HEK293T (cell line): Measurements from ENCODE around the gene SH3PXD2A.

Experiments used
- ELF4 ChIP-seq: fragments of 450-650 bp; IDR thresholded peaks from 2 replicates; pipeline ENCODE4 v1.6.1; 2017; ENCODE audit warnings: antibody characterized with exemption
- FOXA1 ChIP-seq: fragments of 450-650 bp; IDR thresholded peaks from 2 replicates; pipeline ENCODE4 v1.6.1; 2016; ENCODE audit warnings: mild to moderate bottlenecking
- NFRKB ChIP-seq: fragments of 450-650 bp; IDR thresholded peaks from 2 replicates; pipeline ENCODE4 v1.6.1; 2016; ENCODE audit warnings: mild to moderate bottlenecking, moderate library complexity
- SP1 ChIP-seq: fragments of 450-650 bp; IDR thresholded peaks from 2 replicates; pipeline ENCODE4 v1.6.1; 2017
- SUZ12 ChIP-seq: fragments of 450-650 bp; IDR thresholded peaks from 2 replicates; pipeline ENCODE4 v1.6.1; 2016; ENCODE audit warnings: mild to moderate bottlenecking
- ZNF384 ChIP-seq: fragments of 450-650 bp; IDR thresholded peaks from 2 replicates; pipeline ENCODE4 v1.6.1; 2016

- TF ChIP-seq SP1 = no peak
- TF ChIP-seq FOXA1 = no peak
- TF ChIP-seq NFRKB = no peak
- TF ChIP-seq SUZ12 = no peak
- TF ChIP-seq ZNF384 = no peak
- TF ChIP-seq ELF4 = no peak
Measured at GRCh38 chr10:103890194-103890658, 34.9 kb upstream of the SH3PXD2A start.
